Cardiac fibroblast (primary cell): Measurements from ENCODE around the gene CELF1.

ENCODE experiments used
- DNase-seq, 2 donors: peaks; one replicate each; pipeline versions ENCODE4 v3.0.0 to v3.0.0-alpha.2; 2010; ENCODE audit warnings: low read depth in 2 of 2
- H3K4me3 ChIP-seq, 2 donors: replicated peaks in 1 of 2; 1 replicate in 1 of 2; 2 replicates in 1 of 2; pipeline ENCODE4 v1.5.1; 2011; ENCODE audit warnings: low read depth in 2 of 2, low read length in 2 of 2, mild to moderate bottlenecking in 2 of 2, moderate library complexity in 1 of 2
- CTCF ChIP-seq: IDR thresholded peaks from one replicate; pipeline ENCODE4 v1.5.1; 2011; ENCODE audit warnings: low read depth, mild to moderate bottlenecking, low read length, inconsistent platforms

Gene CELF1

DNA sequence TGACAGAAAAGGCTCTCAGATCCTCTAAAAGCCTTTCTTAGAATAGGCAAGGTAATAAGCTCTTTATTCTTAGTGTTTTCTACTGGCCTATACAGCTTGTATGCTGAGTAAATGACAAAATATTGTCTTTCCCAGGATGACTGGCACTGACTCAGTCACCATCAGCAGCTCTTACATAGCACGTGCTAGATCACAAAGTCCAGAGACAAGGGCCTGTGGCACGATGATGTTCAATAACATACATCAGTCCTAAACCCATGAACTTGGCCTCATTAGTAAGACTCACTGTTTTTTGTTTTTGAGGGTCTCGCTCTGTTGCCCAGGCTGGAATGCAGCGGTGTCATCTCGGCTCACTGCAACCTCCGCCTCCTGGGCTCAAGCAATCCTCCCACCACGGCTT lies 42.7 kb downstream of the CELF1 start:
- H3K4me3 ChIP-seq = no peak overlapping the region
- DNase-seq = peak in 1 of 2 donors; percentile 64
- TF ChIP-seq CTCF = no peak

DNA sequence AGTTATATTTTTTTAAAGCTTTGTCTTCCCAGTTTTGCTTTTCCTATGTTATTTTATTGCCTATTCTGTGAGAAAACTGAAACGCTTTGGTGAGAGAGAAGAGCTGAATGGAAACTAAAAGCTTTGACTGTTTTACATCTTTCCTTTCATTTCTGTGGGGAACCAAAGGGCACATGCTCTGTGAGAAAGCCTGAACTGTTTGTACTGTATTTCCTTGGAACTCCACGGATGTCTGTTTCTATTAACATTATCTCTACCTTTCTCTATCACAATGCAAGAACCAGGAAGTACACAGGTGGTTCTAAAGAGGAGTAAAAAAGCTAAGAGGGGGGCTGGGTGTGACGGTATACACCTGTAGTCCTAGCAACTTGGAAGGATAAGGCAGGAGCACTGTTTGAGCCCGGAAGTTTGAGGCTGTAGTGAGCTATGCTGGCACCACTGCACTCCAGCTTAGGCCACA lies 43.8 kb downstream of the CELF1 start:
- TF ChIP-seq CTCF = no peak
- no peak for DNase-seq
- no peak overlapping the region for H3K4me3 ChIP-seq

GRCh38 chr11:47508240-47508957 lies 44.5 kb downstream of the CELF1 start:
- TF ChIP-seq CTCF = no peak
- no peak overlapping the region for H3K4me3 ChIP-seq
- DNase-seq = no peak

DNA sequence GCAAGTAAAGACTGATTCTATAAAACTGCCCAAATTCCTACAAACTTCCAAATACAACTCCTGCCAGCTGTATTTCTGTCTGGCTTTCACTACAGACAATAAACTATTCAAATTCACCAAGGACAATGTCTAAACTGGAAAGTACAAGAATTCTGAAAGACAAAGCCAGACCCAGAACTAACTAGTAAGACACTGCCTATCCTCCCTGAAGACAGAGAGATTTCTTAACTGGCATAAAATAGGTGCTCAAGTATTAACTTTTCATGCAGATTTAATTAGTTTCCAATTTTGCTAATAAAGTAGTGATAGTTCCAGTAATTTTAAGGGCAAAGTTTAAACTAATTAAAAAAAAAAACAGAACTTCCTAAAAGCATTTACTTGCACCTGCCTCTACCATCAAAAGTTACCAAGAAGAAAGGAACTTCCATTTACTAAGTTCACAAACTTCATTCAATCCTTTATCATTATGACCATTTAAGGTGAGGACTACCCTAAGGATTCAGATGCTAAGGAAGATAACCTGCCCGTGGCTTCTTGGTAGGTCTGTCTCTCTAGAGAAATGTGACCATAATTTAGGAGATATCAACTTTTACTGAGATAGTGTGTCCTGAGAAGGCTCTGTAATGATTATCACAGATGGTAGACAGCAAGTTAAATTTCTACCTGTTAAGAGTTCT lies 45.2 kb downstream of the CELF1 start:
- DNase-seq = no peak
- no peak overlapping the region for H3K4me3 ChIP-seq
- no peak for TF ChIP-seq CTCF

DNA sequence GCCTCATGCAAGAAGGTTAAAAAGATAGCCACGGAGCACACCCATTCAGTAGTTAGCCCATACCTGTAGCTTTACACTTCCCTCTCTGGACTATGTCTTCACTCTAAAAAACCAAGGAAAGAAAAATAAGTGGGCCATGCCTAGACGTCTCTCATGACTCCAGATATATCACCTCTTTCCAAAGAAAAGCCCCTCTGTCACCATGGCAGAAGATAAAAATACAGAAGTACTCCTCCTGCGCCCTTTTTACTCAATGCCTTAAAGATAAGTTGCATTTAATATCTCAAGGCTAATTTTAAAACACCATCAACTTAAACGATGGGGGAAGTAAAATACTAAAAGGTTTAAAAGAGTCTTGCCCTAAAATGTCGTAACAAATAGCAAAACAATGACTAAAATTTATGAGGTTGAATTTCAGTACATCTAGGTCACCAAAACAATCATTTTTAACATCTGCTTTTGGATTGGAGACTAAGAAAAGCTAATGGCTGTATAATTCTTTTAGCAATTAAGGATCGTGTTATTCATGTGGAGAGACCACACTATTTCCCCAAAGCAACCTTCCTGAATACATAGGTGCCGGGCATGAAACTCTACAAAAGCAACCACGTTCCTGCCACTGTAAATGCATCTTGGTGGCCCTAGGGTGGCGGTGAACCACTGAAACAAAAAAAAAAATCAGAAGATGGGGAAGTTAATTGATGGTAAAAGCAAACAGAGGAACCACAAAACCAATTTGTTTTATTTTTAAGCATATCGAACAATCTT lies 46.0 kb downstream of the CELF1 start:
- no peak overlapping the region for H3K4me3 ChIP-seq
- no peak for TF ChIP-seq CTCF
- peak in 1 of 2 donors; percentile 52 for DNase-seq

- H3K4me3 ChIP-seq = no peak overlapping the region
- DNase-seq = peak in 1 of 2 donors; percentile 46
- TF ChIP-seq CTCF = no peak
Observed at GRCh38 chr11:47506373-47506772, 46.6 kb downstream of the CELF1 start.
